ENCODE data around the gene ADORA3.

The ADORA3 gene

DNA sequence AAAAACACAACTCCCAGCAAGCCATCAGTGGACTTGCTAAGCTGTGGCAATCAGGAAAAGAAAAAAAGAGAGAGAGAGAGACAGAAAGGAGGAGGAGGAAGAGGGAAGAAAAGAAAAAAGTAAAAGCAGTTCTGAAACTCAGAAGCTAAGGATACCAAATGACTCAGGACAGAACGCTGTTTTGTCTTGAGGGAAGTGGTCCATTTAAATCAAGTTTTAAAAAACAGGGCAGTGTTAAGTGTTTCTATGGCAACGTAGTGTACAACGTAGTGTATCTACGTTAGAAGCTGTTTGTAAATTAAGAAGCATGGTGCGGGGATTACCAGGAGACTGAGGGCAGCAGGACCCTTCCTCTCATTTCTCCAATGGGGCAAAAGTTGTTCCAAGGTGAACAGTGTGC is 5.8 kb downstream of the ADORA3 start:
- TF ChIP-seq FOXM1 (IDR thresholded peaks at IDR 0.05; ENCODE audit: borderline replicate concordance, low read depth): no peak
- no peak for TF ChIP-seq EP300 (IDR thresholded peaks at IDR 0.05; ENCODE audit: borderline replicate concordance)
- no peak for TF ChIP-seq TCF12 (IDR thresholded peaks at IDR 0.05; ENCODE audit: low read depth)
- TF ChIP-seq CEBPB (IDR thresholded peaks at IDR 0.05): no peak
- no peak for TF ChIP-seq CREB1 (IDR thresholded peaks at IDR 0.05; ENCODE audit: low read depth)
- TF ChIP-seq YY1 (IDR thresholded peaks at IDR 0.05; ENCODE audit: low read depth): no peak
- no peak for TF ChIP-seq EGR1 (IDR thresholded peaks at IDR 0.05)
- TF ChIP-seq NFIC (IDR thresholded peaks at IDR 0.05): no peak
- TF ChIP-seq, protein P1, sequence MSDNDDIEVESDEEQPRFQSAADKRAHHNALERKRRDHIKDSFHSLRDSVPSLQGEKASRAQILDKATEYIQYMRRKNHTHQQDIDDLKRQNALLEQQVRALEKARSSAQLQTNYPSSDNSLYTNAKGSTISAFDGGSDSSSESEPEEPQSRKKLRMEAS (IDR thresholded peaks at IDR 0.05): no peak
- no peak for TF ChIP-seq USF1 (IDR thresholded peaks at IDR 0.05)
- TF ChIP-seq REST (IDR thresholded peaks at IDR 0.05; ENCODE audit: low read depth): no peak
- no peak for TF ChIP-seq TEAD4 (IDR thresholded peaks at IDR 0.05)
- TF ChIP-seq TAF1 (IDR thresholded peaks at IDR 0.05; ENCODE audit: low read depth): no peak
- TF ChIP-seq RAD21 (IDR thresholded peaks at IDR 0.05; ENCODE audit: low read depth): no peak

- TF ChIP-seq TAF1 (IDR thresholded peaks at IDR 0.05; ENCODE audit: low read depth) (no peak), EGR1 (IDR thresholded peaks at IDR 0.05) (no peak), FOXM1 (IDR thresholded peaks at IDR 0.05; ENCODE audit: borderline replicate concordance, low read depth) (no peak), NFIC (IDR thresholded peaks at IDR 0.05) (no peak), RAD21 (IDR thresholded peaks at IDR 0.05; ENCODE audit: low read depth) (no peak), YY1 (IDR thresholded peaks at IDR 0.05; ENCODE audit: low read depth) (no peak), CEBPB (IDR thresholded peaks at IDR 0.05) (no peak), TCF12 (IDR thresholded peaks at IDR 0.05; ENCODE audit: low read depth) (no peak), CREB1 (IDR thresholded peaks at IDR 0.05; ENCODE audit: low read depth) (no peak), USF1 (IDR thresholded peaks at IDR 0.05) (no peak), ZBTB7A (IDR thresholded peaks at IDR 0.05; ENCODE audit: low read depth) (no peak), REST (IDR thresholded peaks at IDR 0.05; ENCODE audit: low read depth) (no peak)
These were observed 7.0 kb downstream of the ADORA3 start for GRCh38 chr1:111496398-111496797.

GRCh38 chr1:111491070-111491469 is 12.4 kb downstream of the ADORA3 start:
- TF ChIP-seq CEBPB (IDR thresholded peaks at IDR 0.05): no peak
- TF ChIP-seq NFIC (IDR thresholded peaks at IDR 0.05): no peak
- TF ChIP-seq, protein P1 (IDR thresholded peaks at IDR 0.05): no peak
- no peak for TF ChIP-seq TEAD4 (IDR thresholded peaks at IDR 0.05)
- TF ChIP-seq RAD21 (IDR thresholded peaks at IDR 0.05; ENCODE audit: low read depth): no peak
- TF ChIP-seq USF1 (IDR thresholded peaks at IDR 0.05): no peak
- TF ChIP-seq REST (IDR thresholded peaks at IDR 0.05; ENCODE audit: low read depth): no peak
- TF ChIP-seq TAF1 (IDR thresholded peaks at IDR 0.05; ENCODE audit: low read depth): no peak
- TF ChIP-seq FOXM1 (IDR thresholded peaks at IDR 0.05; ENCODE audit: borderline replicate concordance, low read depth): no peak
- TF ChIP-seq EGR1 (IDR thresholded peaks at IDR 0.05): no peak

- TF ChIP-seq YY1 (IDR thresholded peaks at IDR 0.05; ENCODE audit: low read depth) (no peak), EGR1 (IDR thresholded peaks at IDR 0.05) (no peak)
These were observed 13.2 kb downstream of the ADORA3 start for GRCh38 chr1:111490220-111490619.
